PC-9 (cell line): ENCODE data around the gene KIT. TPM values are rescaled to one million over a fixed set of nuclear protein-coding genes. Genes with fewer than 3 reads are reported as not detected.

Experiments
- BruUV-seq: library from RNA; stranded (reverse); fragments of 400-500 nt; replicated peaks from 2 replicates; lab custom pipeline; 2021; lab: Mats Ljungman, UMichigan
- CTCF ChIA-PET: fragments of 300-600 bp; sonication (Branson Sonifier 250); formaldehyde crosslinking; loops from one replicate; lab custom pipeline; 2022; ENCODE audit warnings: antibody characterized with exemption; lab: Charles Lee
- POLR2A ChIA-PET: fragments of 300-600 bp; sonication (Branson Sonifier 250); formaldehyde crosslinking; loops from one replicate; lab custom pipeline; 2022; ENCODE audit warnings: antibody characterized with exemption; ENCODE audit not compliant: unreplicated experiment; lab: Charles Lee
- DNase-seq, 2 experiments: peaks; one replicate each; pipeline versions ENCODE4 v3.0.0 to v3.0.0-alpha.2; 2015 to 2022; ENCODE audit warnings: mixed read lengths in 1 of 2
- H2AFZ ChIP-seq: fragments of 200-600 bp; sonication (generic); 2 replicates; pipeline ENCODE4 v1.8.1; 2017; ENCODE audit warnings: antibody characterized with exemption
- H3F3A ChIP-seq: fragments of 200-600 bp; sonication (generic); 2 replicates; pipeline ENCODE4 v1.8.1; 2017; ENCODE audit warnings: antibody characterized with exemption, mild to moderate bottlenecking, low read depth; ENCODE audit not compliant: insufficient read depth
- H3K27ac ChIP-seq: fragments of 200-600 bp; sonication (generic); 2 replicates; pipeline ENCODE4 v1.6.1; 2016; ENCODE audit warnings: mixed run types
- H3K27me3 ChIP-seq: fragments of 200-600 bp; sonication (generic); 2 replicates; pipeline ENCODE4 v1.6.1; 2016; ENCODE audit warnings: low read depth, mixed run types; ENCODE audit not compliant: insufficient read depth
- H3K36me3 ChIP-seq: fragments of 200-600 bp; sonication (generic); 2 replicates; pipeline ENCODE4 v1.6.1; 2016; ENCODE audit warnings: low read depth, mixed run types
- H3K4me1 ChIP-seq: fragments of 200-600 bp; sonication (generic); replicated peaks from 2 replicates; pipeline ENCODE4 v1.6.1; 2016; ENCODE audit warnings: mixed run types; ENCODE audit not compliant: insufficient read depth
- H3K4me2 ChIP-seq: fragments of 200-600 bp; sonication (generic); 2 replicates; pipeline ENCODE4 v1.6.1; 2017; ENCODE audit warnings: mixed run types
- H3K4me3 ChIP-seq: fragments of 200-600 bp; sonication (generic); 2 replicates; pipeline ENCODE4 v1.6.1; 2016; ENCODE audit warnings: mixed run types
- H3K79me2 ChIP-seq: fragments of 200-600 bp; sonication (generic); 2 replicates; pipeline ENCODE4 v1.6.1; 2017; ENCODE audit warnings: low read depth, mixed run types
- H3K9me2 ChIP-seq: fragments of 200-600 bp; sonication (generic); 2 replicates; pipeline ENCODE4 v1.8.1; 2017; ENCODE audit warnings: mild to moderate bottlenecking; ENCODE audit not compliant: insufficient read depth
- H3K9me3 ChIP-seq: fragments of 200-600 bp; sonication (generic); 2 replicates; pipeline ENCODE4 v1.8.1; 2016; ENCODE audit warnings: low read depth; ENCODE audit not compliant: insufficient read depth
- H4K20me1 ChIP-seq: fragments of 200-600 bp; sonication (generic); 2 replicates; pipeline ENCODE4 v1.8.1; 2017; ENCODE audit not compliant: insufficient read depth
- EZH2 ChIP-seq: fragments of 200-600 bp; sonication (generic); IDR thresholded peaks from 2 replicates; pipeline ENCODE4 v1.8.0; 2017; ENCODE audit warnings: antibody characterized with exemption, low read depth
- intact Hi-C: fragments of 100-400 bp; cut with micrococcal nuclease; formaldehyde crosslinking; loops from one replicate; pipeline ENCODE4 v1.10.0; 2022; ENCODE audit not compliant: unreplicated experiment
- total RNA-seq: library from RNA; stranded (reverse); gene quantifications from 2 replicates; pipeline ENCODE4 v1.2.3, GENCODE V29; 2021
- TF ChIP-seq, protein P1 (sequence below): fragments of 200-600 bp; sonication (generic); conservative IDR thresholded peaks from 2 replicates; pipeline ENCODE4 v1.6.1; 2017; ENCODE audit warnings: mixed run types, antibody characterized with exemption, mild to moderate bottlenecking, moderate library complexity

KIT gene
- total RNA-seq, 1 experiment from 2014 or later = not detected

GRCh38 chr4:54730581-54730980 is 72.8 kb downstream of the KIT start:
- Histone ChIP-seq H3K4me2 (no peak overlapping the region), H2AFZ (no peak overlapping the region), H3K27ac (no peak overlapping the region), H3F3A (no peaks in the 10 kb centered on the region), H3K4me3 (no peak overlapping the region), H3K9me2 (no peaks in the 10 kb centered on the region), H4K20me1 (no peaks in the 10 kb centered on the region), H3K27me3 (no peaks in the 10 kb centered on the region), H3K9me3 (no peaks in the 10 kb centered on the region), H3K36me3 (no peaks in the 10 kb centered on the region), H3K79me2 (no peaks in the 10 kb centered on the region), H3K4me1 (no peaks in the 10 kb centered on the region)
- intact Hi-C loops = no loop called here
- TF ChIP-seq EZH2 = no peak
- TF ChIP-seq, protein P1, sequence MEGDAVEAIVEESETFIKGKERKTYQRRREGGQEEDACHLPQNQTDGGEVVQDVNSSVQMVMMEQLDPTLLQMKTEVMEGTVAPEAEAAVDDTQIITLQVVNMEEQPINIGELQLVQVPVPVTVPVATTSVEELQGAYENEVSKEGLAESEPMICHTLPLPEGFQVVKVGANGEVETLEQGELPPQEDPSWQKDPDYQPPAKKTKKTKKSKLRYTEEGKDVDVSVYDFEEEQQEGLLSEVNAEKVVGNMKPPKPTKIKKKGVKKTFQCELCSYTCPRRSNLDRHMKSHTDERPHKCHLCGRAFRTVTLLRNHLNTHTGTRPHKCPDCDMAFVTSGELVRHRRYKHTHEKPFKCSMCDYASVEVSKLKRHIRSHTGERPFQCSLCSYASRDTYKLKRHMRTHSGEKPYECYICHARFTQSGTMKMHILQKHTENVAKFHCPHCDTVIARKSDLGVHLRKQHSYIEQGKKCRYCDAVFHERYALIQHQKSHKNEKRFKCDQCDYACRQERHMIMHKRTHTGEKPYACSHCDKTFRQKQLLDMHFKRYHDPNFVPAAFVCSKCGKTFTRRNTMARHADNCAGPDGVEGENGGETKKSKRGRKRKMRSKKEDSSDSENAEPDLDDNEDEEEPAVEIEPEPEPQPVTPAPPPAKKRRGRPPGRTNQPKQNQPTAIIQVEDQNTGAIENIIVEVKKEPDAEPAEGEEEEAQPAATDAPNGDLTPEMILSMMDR = no peak
- POLR2A ChIA-PET = no interaction called here
- CTCF ChIA-PET = no interaction called here
- no peak for DNase-seq
- BruUV-seq = no TSS peak

DNA sequence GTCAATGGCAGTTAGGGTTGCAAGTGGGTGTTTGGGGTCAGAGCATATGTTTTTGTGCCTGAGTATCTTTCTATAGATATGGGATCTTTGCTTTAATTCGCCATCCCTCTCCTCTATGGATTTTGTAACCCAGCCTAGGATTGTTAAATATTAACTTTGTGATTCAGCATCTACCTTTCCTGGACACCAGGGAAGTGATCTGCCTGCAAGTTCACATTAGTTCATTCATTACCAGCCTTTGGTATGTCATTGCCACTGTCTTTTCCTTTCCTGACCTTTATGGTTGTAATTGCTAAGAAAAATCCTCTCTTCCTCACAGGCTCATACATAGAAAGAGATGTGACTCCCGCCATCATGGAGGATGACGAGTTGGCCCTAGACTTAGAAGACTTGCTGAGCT is 73.8 kb downstream of the KIT start:
- intact Hi-C loops = no loop called here
- H3F3A ChIP-seq = no peaks in the 10 kb centered on the region
- no TSS peak for BruUV-seq

GRCh38 chr4:54731976-54732375 is 74.2 kb downstream of the KIT start:
- Histone ChIP-seq H3K9me3 (no peaks in the 10 kb centered on the region), H2AFZ (no peak overlapping the region), H4K20me1 (no peaks in the 10 kb centered on the region), H3F3A (no peaks in the 10 kb centered on the region), H3K4me3 (no peak overlapping the region), H3K9me2 (no peaks in the 10 kb centered on the region), H3K4me1 (no peaks in the 10 kb centered on the region), H3K27me3 (no peaks in the 10 kb centered on the region), H3K79me2 (no peaks in the 10 kb centered on the region), H3K4me2 (no peak overlapping the region), H3K27ac (no peak overlapping the region), H3K36me3 (no peaks in the 10 kb centered on the region)
- CTCF ChIA-PET = no interaction called here
- POLR2A ChIA-PET = no interaction called here
- BruUV-seq = no TSS peak
- intact Hi-C loops = no loop called here
- no peak for DNase-seq
- TF ChIP-seq, protein P1 = no peak
- TF ChIP-seq EZH2 = no peak

More for the DNA sequence above, 73.8 kb downstream of the KIT start:
- Histone ChIP-seq H3K4me1 (no peaks in the 10 kb centered on the region), H2AFZ (no peak overlapping the region), H3K4me3 (no peak overlapping the region), H3K27ac (no peak overlapping the region), H4K20me1 (no peaks in the 10 kb centered on the region), H3K9me2 (no peaks in the 10 kb centered on the region), H3K9me3 (no peaks in the 10 kb centered on the region), H3K27me3 (no peaks in the 10 kb centered on the region), H3K36me3 (no peaks in the 10 kb centered on the region), H3K79me2 (no peaks in the 10 kb centered on the region), H3K4me2 (no peak overlapping the region)
- CTCF ChIA-PET = no interaction called here
- DNase-seq = no peak
- TF ChIP-seq EZH2 = no peak
- TF ChIP-seq, protein P1 = no peak
- POLR2A ChIA-PET = no interaction called here
